NB4 (cell line): ENCODE measurements around the gene SMC6.

Experiments
- TF ChIP-seq, protein P1 (sequence below): IDR thresholded peaks from 2 replicates; pipeline ENCODE4 v1.6.1; 2011; ENCODE audit warnings: low read depth, low read length
- TF ChIP-seq, protein P2 (sequence below): IDR thresholded peaks from one replicate; pipeline ENCODE4 v1.5.1; 2012; ENCODE audit warnings: low read depth, low read length

DNA sequence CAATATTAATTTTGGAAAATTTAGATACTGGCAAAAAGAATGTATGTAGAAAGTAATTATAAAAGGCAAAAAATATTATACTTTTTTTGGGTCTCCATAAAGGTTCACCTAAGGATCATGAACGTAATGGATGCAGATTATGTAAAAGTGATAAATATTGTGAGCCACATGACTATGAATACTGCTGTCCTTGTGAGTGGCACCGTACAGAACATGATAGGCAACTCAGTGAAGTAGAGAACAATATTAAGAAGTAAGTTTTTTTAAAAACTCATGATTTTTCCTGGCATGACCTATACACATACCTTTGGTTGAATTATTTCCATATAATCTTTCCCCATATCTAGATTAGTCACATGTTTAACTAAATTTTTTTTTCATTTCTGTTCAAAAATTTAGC lies 18.9 kb upstream of the SMC6 start:
- TF ChIP-seq, protein P1, sequence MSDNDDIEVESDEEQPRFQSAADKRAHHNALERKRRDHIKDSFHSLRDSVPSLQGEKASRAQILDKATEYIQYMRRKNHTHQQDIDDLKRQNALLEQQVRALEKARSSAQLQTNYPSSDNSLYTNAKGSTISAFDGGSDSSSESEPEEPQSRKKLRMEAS, result no peak
- TF ChIP-seq, protein P2, sequence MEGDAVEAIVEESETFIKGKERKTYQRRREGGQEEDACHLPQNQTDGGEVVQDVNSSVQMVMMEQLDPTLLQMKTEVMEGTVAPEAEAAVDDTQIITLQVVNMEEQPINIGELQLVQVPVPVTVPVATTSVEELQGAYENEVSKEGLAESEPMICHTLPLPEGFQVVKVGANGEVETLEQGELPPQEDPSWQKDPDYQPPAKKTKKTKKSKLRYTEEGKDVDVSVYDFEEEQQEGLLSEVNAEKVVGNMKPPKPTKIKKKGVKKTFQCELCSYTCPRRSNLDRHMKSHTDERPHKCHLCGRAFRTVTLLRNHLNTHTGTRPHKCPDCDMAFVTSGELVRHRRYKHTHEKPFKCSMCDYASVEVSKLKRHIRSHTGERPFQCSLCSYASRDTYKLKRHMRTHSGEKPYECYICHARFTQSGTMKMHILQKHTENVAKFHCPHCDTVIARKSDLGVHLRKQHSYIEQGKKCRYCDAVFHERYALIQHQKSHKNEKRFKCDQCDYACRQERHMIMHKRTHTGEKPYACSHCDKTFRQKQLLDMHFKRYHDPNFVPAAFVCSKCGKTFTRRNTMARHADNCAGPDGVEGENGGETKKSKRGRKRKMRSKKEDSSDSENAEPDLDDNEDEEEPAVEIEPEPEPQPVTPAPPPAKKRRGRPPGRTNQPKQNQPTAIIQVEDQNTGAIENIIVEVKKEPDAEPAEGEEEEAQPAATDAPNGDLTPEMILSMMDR, result no peak
